WTC11 (cell line): ENCODE results near the gene SHISA7. TPM values are rescaled to one million over a fixed set of nuclear protein-coding genes. Genes with fewer than 3 reads are reported as not detected.

Experiments
- ATAC-seq: fragments of 200-7000 bp; cut with Tn5 transposase; 2 replicates; pipeline ENCODE4 v1.10.0; 2021; ENCODE audit warnings: mild to moderate bottlenecking, moderate library complexity
- CTCF ChIA-PET: fragments of 300-600 bp; sonication (Branson Sonifier 250); formaldehyde crosslinking; loops from one replicate; lab custom pipeline; 2021; ENCODE audit warnings: antibody characterized with exemption; lab: Charles Lee
- POLR2A ChIA-PET: fragments of 350-600 bp; sonication (Branson Sonifier 250); formaldehyde crosslinking; loops from one replicate; lab custom pipeline; 2021; ENCODE audit warnings: antibody characterized with exemption; lab: Charles Lee
- DNase-seq: peaks from one replicate; pipeline ENCODE4 v3.0.0; 2021; ENCODE audit warnings: low spot score
- H3K27ac Mint-ChIP-seq: 2 replicates; pipeline ENCODE4 v1.8.0; 2021; ENCODE audit warnings: mixed read lengths
- H3K27me3 Mint-ChIP-seq: 2 replicates; pipeline ENCODE4 v1.8.0; 2021; ENCODE audit warnings: low read depth, mild to moderate bottlenecking, moderate library complexity, mixed read lengths
- H3K36me3 Mint-ChIP-seq: 2 replicates; pipeline ENCODE4 v1.8.0; 2021; ENCODE audit warnings: mixed read lengths
- H3K4me1 Mint-ChIP-seq: 2 replicates; pipeline ENCODE4 v1.8.0; 2022; ENCODE audit warnings: mixed read lengths
- H3K4me3 Mint-ChIP-seq: 2 replicates; pipeline ENCODE4 v1.8.0; 2021; ENCODE audit warnings: mild to moderate bottlenecking, moderate library complexity, mixed read lengths
- H3K9me3 Mint-ChIP-seq: 2 replicates; pipeline ENCODE4 v1.8.0; 2021; ENCODE audit warnings: mixed read lengths
- ATF6 ChIP-seq: sonication (generic); formaldehyde crosslinking; IDR thresholded peaks from 2 replicates; pipeline ENCODE4 v1.8.1; 2023; ENCODE audit warnings: mild to moderate bottlenecking, missing genetic modification reagents
- FOXK1 ChIP-seq: sonication (generic); formaldehyde crosslinking; IDR thresholded peaks from 2 replicates; pipeline ENCODE4 v1.8.0; 2022; ENCODE audit warnings: mild to moderate bottlenecking, moderate library complexity, missing genetic modification reagents
- FOXP4 ChIP-seq: sonication (generic); formaldehyde crosslinking; IDR thresholded peaks from 2 replicates; pipeline ENCODE4 v1.8.0; 2022; ENCODE audit warnings: mild to moderate bottlenecking, missing genetic modification reagents
- GTF2I ChIP-seq: fragments of 250-450 bp; sonication (Bioruptor Pico); conservative IDR thresholded peaks from 2 replicates; pipeline ENCODE4 v1.4.0; 2021; ENCODE audit warnings: mild to moderate bottlenecking
- KAT7 ChIP-seq: sonication (generic); formaldehyde crosslinking; IDR thresholded peaks from 2 replicates; pipeline ENCODE4 v1.8.1; 2023; ENCODE audit warnings: missing genetic modification reagents, mild to moderate bottlenecking, borderline replicate concordance
- MXD4 ChIP-seq: fragments of 250-450 bp; sonication (Bioruptor Pico); IDR thresholded peaks from 2 replicates; pipeline ENCODE4 v1.8.0; 2021; ENCODE audit warnings: mild to moderate bottlenecking, moderate library complexity, borderline replicate concordance
- NFE2L1 ChIP-seq: sonication (generic); formaldehyde crosslinking; IDR thresholded peaks from 2 replicates; pipeline ENCODE4 v1.8.1; 2023; ENCODE audit warnings: missing genetic modification reagents
- NR3C1 ChIP-seq: sonication (generic); formaldehyde crosslinking; conservative IDR thresholded peaks from 2 replicates; pipeline ENCODE4 v1.8.1; 2023; ENCODE audit warnings: low read depth, mild to moderate bottlenecking, missing genetic modification reagents
- SP1 ChIP-seq: sonication (generic); formaldehyde crosslinking; conservative IDR thresholded peaks from 2 replicates; pipeline ENCODE4 v1.8.1; 2022; ENCODE audit warnings: missing genetic modification reagents
- USF1 ChIP-seq: sonication (generic); formaldehyde crosslinking; IDR thresholded peaks from 2 replicates; pipeline ENCODE4 v1.8.0; 2022; ENCODE audit warnings: mild to moderate bottlenecking, missing genetic modification reagents
- ZNF219 ChIP-seq: sonication (generic); formaldehyde crosslinking; IDR thresholded peaks from 2 replicates; pipeline ENCODE4 v1.8.0; 2023; ENCODE audit warnings: missing genetic modification reagents, mild to moderate bottlenecking, borderline replicate concordance
- ZNF281 ChIP-seq: sonication (generic); formaldehyde crosslinking; IDR thresholded peaks from 2 replicates; pipeline ENCODE4 v1.8.0; 2023; ENCODE audit warnings: mild to moderate bottlenecking, missing genetic modification reagents
- ZNF423 ChIP-seq: fragments of 250-450 bp; sonication (Bioruptor Pico); IDR thresholded peaks from 2 replicates; pipeline ENCODE4 v2.1.2; 2022; ENCODE audit warnings: mild to moderate bottlenecking, moderate library complexity
- ZNF532 ChIP-seq: fragments of 250-450 bp; sonication (Bioruptor Pico); IDR thresholded peaks from 2 replicates; pipeline ENCODE4 v1.9.0; 2021; ENCODE audit warnings: mild to moderate bottlenecking, borderline replicate concordance
- total RNA-seq: library from RNA; stranded (reverse); gene quantifications from 3 replicates; pipeline ENCODE4 v1.2.3, GENCODE V29; 2021
- TF ChIP-seq, protein P1 (sequence below): sonication (generic); formaldehyde crosslinking; IDR thresholded peaks from 2 replicates; pipeline ENCODE4 v1.8.0; 2022; ENCODE audit warnings: mild to moderate bottlenecking, missing genetic modification reagents
- TF ChIP-seq, protein P2 (sequence below): sonication (generic); formaldehyde crosslinking; IDR thresholded peaks from 2 replicates; pipeline ENCODE4 v1.8.1; 2023; ENCODE audit warnings: mild to moderate bottlenecking, missing genetic modification reagents, moderate library complexity
- TF ChIP-seq, protein P3 (sequence below): sonication (generic); formaldehyde crosslinking; IDR thresholded peaks from 2 replicates; pipeline ENCODE4 v1.8.1; 2022; ENCODE audit warnings: low read depth, missing genetic modification reagents, borderline replicate concordance

SHISA7 gene
- total RNA-seq, 1 experiment from 2014 or later, result 0.79 TPM

- TF ChIP-seq SP1 (0 out of 2 replicates have a peak, but pooled peaks have one; percentile 33), ATF6 (CRISPR knock-in tag) (no peak), FOXP4 (CRISPR knock-in tag) (no peak)
These were observed 19.0 kb upstream of the SHISA7 start (continued) for GRCh38 chr19:55461974-55462626.

DNA sequence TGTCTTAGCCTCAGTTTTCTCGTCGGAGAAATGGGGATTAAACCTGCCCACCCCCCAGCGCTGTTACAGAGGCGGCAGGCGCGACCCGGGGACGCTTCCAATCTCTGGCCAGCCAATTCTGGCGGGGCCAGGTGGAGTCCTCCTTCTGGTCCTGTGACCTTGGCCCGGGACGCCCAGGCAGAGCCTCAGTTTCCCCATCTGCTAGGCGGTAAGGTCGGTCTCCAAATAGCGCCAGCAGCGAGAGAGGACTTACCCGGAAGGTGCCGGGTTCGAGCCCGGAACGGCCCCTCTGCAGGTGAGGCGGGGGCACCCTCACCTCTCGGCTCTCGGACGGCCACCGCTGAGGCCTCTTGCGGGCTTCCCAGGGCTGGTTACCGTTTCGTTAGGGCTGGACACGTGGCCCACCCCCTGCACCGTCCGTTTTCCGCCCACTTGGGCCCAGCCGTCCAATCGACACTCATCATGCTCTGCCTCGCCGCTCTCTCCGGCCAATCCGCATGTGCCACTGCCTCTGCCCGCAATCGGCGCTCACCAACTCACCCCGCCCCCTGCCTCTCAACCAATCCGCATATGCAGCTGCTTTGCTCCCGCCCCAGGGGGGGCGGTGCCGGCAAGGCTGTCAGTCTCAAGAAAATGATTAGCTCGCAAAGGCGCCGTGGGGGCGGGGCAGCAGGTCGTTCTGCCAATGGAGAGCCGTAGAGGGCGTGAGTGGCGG, 18.3 kb upstream of the SHISA7 start, which contains the start of gene ISOC2:
Gene ISOC2 (minus strand): TSS at position 384 of the 715 bp plus-strand sequence. CDS start 5,156 bp downstream, outside the sequence.
- ChIA-PET POLR2A (interaction anchor here (0.7 to 1.0 kb wide), 5 partner anchors 15 to 138 kb away, joined by 3 to 5 read pairs (median 4); partner anchors contain the start of genes FIZ1, KMT5C, SSC5D and ZNF628), CTCF (interaction anchor here (0.6 to 2.7 kb wide), 29 partner anchors 8 to 393 kb away, joined by 3 to 19 read pairs (median 3); partner anchors contain the start of genes IL11, NAT14, ZNF628 and ZNF784)
- Mint-ChIP-seq H3K9me3 (no peaks in the 10 kb centered on the region), H3K27me3 (peaks cover 20% of the 10 kb centered on the region), H3K4me1 (peaks cover 43% of the 10 kb centered on the region), H3K27ac (peak within 1 kb of the TSS; percentile 93), H3K36me3 (peaks cover 6% of the 10 kb centered on the region; the same call in 1 of the 2 replicates), H3K4me3 (peak within 1 kb of the TSS; percentile 84)
- DNase-seq, result peak; percentile 100
- ATAC-seq, result peak; percentile 89
- TF ChIP-seq NR3C1 (CRISPR knock-in tag) (no peak), ZNF532 (CRISPR knock-in tag) (0 out of 2 replicates have a peak, but pooled peaks have one; percentile 87), ZNF281 (CRISPR knock-in tag) (no peak), KAT7 (CRISPR knock-in tag) (no peak), USF1 (CRISPR knock-in tag) (peak; percentile 96), NFE2L1 (0 out of 2 replicates have a peak, but pooled peaks have one; percentile 48), ZNF423 (CRISPR knock-in tag) (peak; percentile 32; the same call in 1 of the 2 replicates), GTF2I (CRISPR knock-in tag) (peak; percentile 100), FOXK1 (CRISPR knock-in tag) (peak; percentile 79), MXD4 (no peak), ZNF219 (CRISPR knock-in tag) (0 out of 2 replicates have a peak, but pooled peaks have one; percentile 52)
- TF ChIP-seq, protein P1, sequence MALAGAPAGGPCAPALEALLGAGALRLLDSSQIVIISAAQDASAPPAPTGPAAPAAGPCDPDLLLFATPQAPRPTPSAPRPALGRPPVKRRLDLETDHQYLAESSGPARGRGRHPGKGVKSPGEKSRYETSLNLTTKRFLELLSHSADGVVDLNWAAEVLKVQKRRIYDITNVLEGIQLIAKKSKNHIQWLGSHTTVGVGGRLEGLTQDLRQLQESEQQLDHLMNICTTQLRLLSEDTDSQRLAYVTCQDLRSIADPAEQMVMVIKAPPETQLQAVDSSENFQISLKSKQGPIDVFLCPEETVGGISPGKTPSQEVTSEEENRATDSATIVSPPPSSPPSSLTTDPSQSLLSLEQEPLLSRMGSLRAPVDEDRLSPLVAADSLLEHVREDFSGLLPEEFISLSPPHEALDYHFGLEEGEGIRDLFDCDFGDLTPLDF, result no peak
- TF ChIP-seq, protein P2, sequence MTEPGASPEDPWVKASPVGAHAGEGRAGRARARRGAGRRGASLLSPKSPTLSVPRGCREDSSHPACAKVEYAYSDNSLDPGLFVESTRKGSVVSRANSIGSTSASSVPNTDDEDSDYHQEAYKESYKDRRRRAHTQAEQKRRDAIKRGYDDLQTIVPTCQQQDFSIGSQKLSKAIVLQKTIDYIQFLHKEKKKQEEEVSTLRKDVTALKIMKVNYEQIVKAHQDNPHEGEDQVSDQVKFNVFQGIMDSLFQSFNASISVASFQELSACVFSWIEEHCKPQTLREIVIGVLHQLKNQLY, result no peak
- TF ChIP-seq, protein P3, sequence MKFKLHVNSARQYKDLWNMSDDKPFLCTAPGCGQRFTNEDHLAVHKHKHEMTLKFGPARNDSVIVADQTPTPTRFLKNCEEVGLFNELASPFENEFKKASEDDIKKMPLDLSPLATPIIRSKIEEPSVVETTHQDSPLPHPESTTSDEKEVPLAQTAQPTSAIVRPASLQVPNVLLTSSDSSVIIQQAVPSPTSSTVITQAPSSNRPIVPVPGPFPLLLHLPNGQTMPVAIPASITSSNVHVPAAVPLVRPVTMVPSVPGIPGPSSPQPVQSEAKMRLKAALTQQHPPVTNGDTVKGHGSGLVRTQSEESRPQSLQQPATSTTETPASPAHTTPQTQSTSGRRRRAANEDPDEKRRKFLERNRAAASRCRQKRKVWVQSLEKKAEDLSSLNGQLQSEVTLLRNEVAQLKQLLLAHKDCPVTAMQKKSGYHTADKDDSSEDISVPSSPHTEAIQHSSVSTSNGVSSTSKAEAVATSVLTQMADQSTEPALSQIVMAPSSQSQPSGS (CRISPR knock-in tag), result no peak
